Neuron (in vitro differentiated cells): ENCODE measurements around the gene ADAMTS17.

Source experiments
- H2AFZ ChIP-seq: one replicate; pipeline ENCODE4 v1.6.1; 2013; ENCODE audit warnings: low read depth, mild to moderate bottlenecking, inconsistent platforms, low read length, moderate library complexity
- H3K27me3 ChIP-seq: one replicate; pipeline ENCODE4 v1.6.1; 2013; ENCODE audit warnings: low read length; ENCODE audit not compliant: insufficient read depth
- H3K36me3 ChIP-seq: one replicate; pipeline ENCODE4 v1.6.1; 2013; ENCODE audit warnings: low read length; ENCODE audit not compliant: insufficient read depth
- H3K4me1 ChIP-seq: one replicate; pipeline ENCODE4 v1.6.1; 2013; ENCODE audit warnings: low read length; ENCODE audit not compliant: insufficient read depth
- H3K4me3 ChIP-seq: 2 replicates; pipeline ENCODE4 v1.5.1; 2013; ENCODE audit warnings: mild to moderate bottlenecking, low read length, moderate library complexity
- H3K9me3 ChIP-seq: one replicate; pipeline ENCODE4 v1.6.1; 2013; ENCODE audit warnings: low read length

The ADAMTS17 gene

GRCh38 chr15:100292010-100292409 lies 49.8 kb downstream of the ADAMTS17 start:
- no peaks in the 10 kb centered on the region for H3K4me1 ChIP-seq
- H3K9me3 ChIP-seq = no peaks in the 10 kb centered on the region
- no peak overlapping the region for H3K4me3 ChIP-seq
- H3K36me3 ChIP-seq = no peaks in the 10 kb centered on the region
- no peak overlapping the region for H2AFZ ChIP-seq
- no peaks in the 10 kb centered on the region for H3K27me3 ChIP-seq

- no peaks in the 10 kb centered on the region for H3K27me3 ChIP-seq
- no peaks in the 10 kb centered on the region for H3K4me1 ChIP-seq
- H3K4me3 ChIP-seq = no peak overlapping the region
- H3K36me3 ChIP-seq = no peaks in the 10 kb centered on the region
- H2AFZ ChIP-seq = no peak overlapping the region
- H3K9me3 ChIP-seq = no peaks in the 10 kb centered on the region
Measured at GRCh38 chr15:100291106-100291505, 50.7 kb downstream of the ADAMTS17 start.

- H3K4me3 ChIP-seq = no peak overlapping the region
- no peaks in the 10 kb centered on the region for H3K4me1 ChIP-seq
- H2AFZ ChIP-seq = no peak overlapping the region
- no peaks in the 10 kb centered on the region for H3K36me3 ChIP-seq
- H3K9me3 ChIP-seq = no peaks in the 10 kb centered on the region
- H3K27me3 ChIP-seq = no peaks in the 10 kb centered on the region
Measured at GRCh38 chr15:100285641-100286295, 56.0 kb downstream of the ADAMTS17 start.

- no peak overlapping the region for H3K4me3 ChIP-seq
Measured at GRCh38 chr15:100284701-100285100, 57.1 kb downstream of the ADAMTS17 start.

GRCh38 chr15:100284191-100284590 lies 57.6 kb downstream of the ADAMTS17 start:
- H3K4me1 ChIP-seq = no peaks in the 10 kb centered on the region
- no peaks in the 10 kb centered on the region for H3K36me3 ChIP-seq
- H2AFZ ChIP-seq = no peak overlapping the region
- H3K27me3 ChIP-seq = no peaks in the 10 kb centered on the region
- no peak overlapping the region for H3K4me3 ChIP-seq
- H3K9me3 ChIP-seq = no peaks in the 10 kb centered on the region

More at GRCh38 chr15:100284701-100285100, 57.1 kb downstream of the ADAMTS17 start:
- no peaks in the 10 kb centered on the region for H3K4me1 ChIP-seq
- no peak overlapping the region for H2AFZ ChIP-seq
- no peaks in the 10 kb centered on the region for H3K36me3 ChIP-seq
- H3K9me3 ChIP-seq = no peaks in the 10 kb centered on the region
- H3K27me3 ChIP-seq = no peaks in the 10 kb centered on the region

- H3K9me3 ChIP-seq = no peaks in the 10 kb centered on the region
- no peak overlapping the region for H2AFZ ChIP-seq
- H3K36me3 ChIP-seq = no peaks in the 10 kb centered on the region
- no peak overlapping the region for H3K4me3 ChIP-seq
- H3K27me3 ChIP-seq = no peaks in the 10 kb centered on the region
- no peaks in the 10 kb centered on the region for H3K4me1 ChIP-seq
Measured at GRCh38 chr15:100281096-100281917, 60.5 kb downstream of the ADAMTS17 start.

GRCh38 chr15:100279849-100280248 lies 61.9 kb downstream of the ADAMTS17 start:
- Histone ChIP-seq H3K27me3 (no peaks in the 10 kb centered on the region), H3K9me3 (no peaks in the 10 kb centered on the region), H2AFZ (no peak overlapping the region), H3K36me3 (no peaks in the 10 kb centered on the region), H3K4me1 (no peaks in the 10 kb centered on the region), H3K4me3 (no peak overlapping the region)

- Histone ChIP-seq H3K27me3 (no peaks in the 10 kb centered on the region), H3K4me1 (no peaks in the 10 kb centered on the region), H3K36me3 (no peaks in the 10 kb centered on the region), H2AFZ (no peak overlapping the region), H3K9me3 (no peaks in the 10 kb centered on the region), H3K4me3 (no peak overlapping the region)
Measured at GRCh38 chr15:100279446-100279845, 62.3 kb downstream of the ADAMTS17 start.

GRCh38 chr15:100278596-100279380 lies 63.0 kb downstream of the ADAMTS17 start:
- H3K4me3 ChIP-seq = no peak overlapping the region
- H2AFZ ChIP-seq = no peak overlapping the region
- no peaks in the 10 kb centered on the region for H3K36me3 ChIP-seq
- H3K9me3 ChIP-seq = no peaks in the 10 kb centered on the region
- no peaks in the 10 kb centered on the region for H3K27me3 ChIP-seq
- H3K4me1 ChIP-seq = no peaks in the 10 kb centered on the region

- Histone ChIP-seq H3K4me3 (no peak overlapping the region), H3K36me3 (no peaks in the 10 kb centered on the region), H2AFZ (no peak overlapping the region), H3K4me1 (no peaks in the 10 kb centered on the region), H3K27me3 (no peaks in the 10 kb centered on the region), H3K9me3 (no peaks in the 10 kb centered on the region)
Measured at GRCh38 chr15:100277087-100277855, 64.5 kb downstream of the ADAMTS17 start.

GRCh38 chr15:100276506-100276905 lies 65.3 kb downstream of the ADAMTS17 start:
- Histone ChIP-seq H3K36me3 (no peaks in the 10 kb centered on the region), H3K27me3 (no peaks in the 10 kb centered on the region), H3K4me1 (no peaks in the 10 kb centered on the region), H2AFZ (no peak overlapping the region), H3K9me3 (no peaks in the 10 kb centered on the region), H3K4me3 (no peak overlapping the region)

- Histone ChIP-seq H3K9me3 (no peaks in the 10 kb centered on the region), H3K4me1 (no peaks in the 10 kb centered on the region), H3K36me3 (no peaks in the 10 kb centered on the region), H3K4me3 (no peak overlapping the region), H3K27me3 (no peaks in the 10 kb centered on the region), H2AFZ (no peak overlapping the region)
Measured at GRCh38 chr15:100275641-100276040, 66.1 kb downstream of the ADAMTS17 start.
